HG03066 (cell line): Measurements from ENCODE around the gene KLF13.

Source experiments
- ATAC-seq: cut with Tn5 transposase; IDR thresholded peaks from one replicate; pipeline ENCODE4 v1.9.1; 2021; ENCODE audit warnings: low read depth; ENCODE audit not compliant: unreplicated experiment

KLF13 gene

DNA sequence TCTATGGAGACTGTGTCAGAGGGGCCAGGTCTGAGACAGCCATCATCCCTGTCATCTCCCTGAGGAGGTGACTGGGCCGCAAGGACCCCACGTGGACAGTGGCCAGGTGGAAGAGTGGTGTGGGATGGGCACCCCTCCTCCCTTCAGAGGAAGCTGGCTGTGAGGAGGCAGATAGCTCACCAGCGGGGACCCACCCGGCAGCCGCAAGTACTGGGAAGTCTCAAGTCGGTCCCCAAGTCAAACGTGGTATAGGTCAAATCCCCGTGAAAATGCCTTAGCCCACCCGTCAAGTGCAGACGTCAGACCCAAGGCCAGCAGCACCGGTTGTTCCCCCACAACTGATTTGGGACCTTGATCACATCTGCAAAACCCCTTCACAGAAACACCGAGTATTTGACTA lies 12.3 kb upstream of the KLF13 start:
- no peak for ATAC-seq

DNA sequence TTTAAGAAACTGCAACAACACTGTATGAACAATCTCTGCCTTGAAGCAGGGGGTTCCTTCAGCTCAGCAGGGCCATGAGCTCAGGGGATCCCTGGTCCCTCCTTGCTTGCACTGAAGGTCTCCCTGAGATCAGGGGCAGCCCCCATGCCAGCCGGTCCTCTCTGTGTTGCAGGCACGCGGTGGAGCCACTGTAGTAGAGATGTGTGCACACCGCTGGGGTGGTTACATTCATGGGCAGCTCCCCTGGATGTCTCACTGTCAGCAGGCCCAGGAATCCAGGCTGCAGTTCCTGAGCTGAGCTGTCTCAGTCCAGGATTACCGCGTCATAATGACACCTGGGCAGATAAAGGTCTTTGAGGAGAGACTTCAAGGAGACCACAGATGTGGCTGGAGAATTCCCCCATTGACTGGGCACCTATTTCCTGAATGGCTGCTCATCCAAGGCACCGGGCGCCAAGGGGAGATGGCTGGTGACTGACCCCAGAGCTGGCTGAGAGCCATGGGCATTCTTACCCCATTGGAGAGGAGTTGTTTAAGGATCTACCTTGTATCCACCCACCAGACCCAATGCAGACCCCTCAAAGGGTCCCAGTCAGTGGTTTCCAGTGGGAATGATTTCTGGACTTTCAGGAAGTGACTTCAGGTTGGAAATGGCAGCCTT lies 10.4 kb upstream of the KLF13 start:
- ATAC-seq: no peak

DNA sequence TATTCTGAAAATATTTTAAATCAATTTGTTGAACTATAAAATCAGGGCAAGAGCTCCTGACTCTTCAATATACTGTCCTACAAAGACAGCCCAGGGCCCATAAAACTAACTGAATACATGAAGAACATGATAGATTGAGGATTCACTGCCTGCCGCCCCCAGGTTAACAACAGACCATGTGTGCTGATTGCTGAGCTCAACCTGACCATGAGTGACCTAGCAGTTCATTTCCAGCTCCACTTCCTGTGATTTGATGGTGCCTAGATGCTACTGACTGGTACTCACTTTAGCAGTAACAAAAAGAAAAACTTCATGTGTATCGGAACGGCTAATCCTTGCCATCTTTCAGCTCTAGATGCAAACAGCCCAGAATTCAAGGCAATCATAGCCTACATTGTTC lies 9.6 kb upstream of the KLF13 start:
- no peak for ATAC-seq

DNA sequence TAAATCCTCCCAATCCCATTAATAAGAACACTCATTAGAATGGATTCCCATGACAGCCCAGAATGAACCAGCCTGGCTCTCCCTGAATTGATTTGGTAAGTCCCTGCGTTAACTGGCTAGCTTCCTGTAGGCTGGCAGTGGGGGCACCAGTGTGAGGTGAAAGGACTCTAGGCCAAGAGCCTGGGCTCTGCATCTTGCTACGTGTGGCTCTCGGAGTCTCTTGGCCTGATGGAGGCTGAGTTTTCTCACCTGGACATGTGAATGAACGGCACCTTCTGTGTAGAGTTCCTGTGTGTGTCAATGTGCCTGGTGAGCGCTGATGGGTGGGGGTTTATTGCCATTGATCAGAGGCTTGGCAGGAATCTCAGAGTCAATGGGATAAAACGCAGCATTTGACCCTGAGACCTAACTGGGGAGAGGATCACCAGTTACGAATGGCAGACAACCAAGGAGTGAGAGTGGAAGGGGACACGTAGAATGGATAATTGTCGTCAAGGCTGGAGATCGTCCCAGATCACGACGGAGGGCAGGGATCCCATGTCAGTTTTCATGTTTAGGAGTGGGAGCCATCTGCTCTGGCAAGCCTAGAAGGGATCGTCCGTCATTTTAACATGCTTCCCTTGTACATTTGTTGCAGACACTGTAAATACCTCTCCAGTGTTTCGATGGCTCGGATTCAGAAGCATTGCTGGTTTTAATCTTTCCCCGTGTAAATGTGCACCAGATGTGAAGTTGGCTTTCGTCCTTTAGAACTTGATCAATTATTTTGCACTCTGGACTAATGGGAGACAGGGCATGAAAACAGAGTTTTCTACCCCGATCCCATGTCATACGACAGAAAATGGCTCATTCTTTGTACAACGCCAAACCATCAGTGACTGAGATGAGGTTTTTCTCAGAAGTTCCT lies 9.0 kb upstream of the KLF13 start:
- no peak for ATAC-seq

DNA sequence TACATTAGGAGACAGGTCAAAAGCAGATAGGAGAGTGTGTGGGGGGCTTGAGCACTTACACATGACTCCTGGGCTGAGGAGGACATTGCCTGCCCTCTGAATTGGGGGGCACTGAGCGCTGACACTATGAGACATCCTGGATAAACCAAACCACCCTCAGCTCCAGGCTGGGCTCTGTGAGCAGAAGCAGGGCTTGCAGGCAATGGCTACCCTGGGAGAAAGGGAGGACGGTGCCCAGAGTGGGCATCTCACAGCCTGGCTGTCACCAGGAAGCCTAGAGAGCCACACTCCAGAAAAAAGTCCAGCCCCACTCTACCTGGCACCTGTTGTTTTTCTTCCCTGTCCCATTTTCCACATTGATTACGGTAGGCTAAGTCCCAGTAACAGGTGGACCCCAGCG lies 8.2 kb upstream of the KLF13 start:
- ATAC-seq: no peak

DNA sequence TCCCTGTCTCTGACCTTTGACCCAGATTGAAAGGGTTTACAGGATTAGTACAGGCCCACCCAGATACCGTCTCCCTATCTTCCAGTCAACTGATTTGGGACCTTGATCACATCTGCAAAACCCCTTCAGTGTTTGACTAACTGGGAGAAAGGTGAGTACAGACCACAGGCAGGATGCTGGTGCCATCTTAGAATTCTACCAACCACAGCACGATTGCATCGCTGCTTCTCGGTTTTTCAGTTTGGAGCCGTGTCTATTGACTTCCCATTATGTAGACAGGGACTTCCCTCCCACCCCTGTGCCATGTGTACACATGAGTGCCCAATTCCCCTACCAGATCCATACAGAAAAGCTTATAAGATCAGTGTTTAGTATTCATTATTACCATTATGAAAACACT lies 6.6 kb upstream of the KLF13 start:
- no peak for ATAC-seq

DNA sequence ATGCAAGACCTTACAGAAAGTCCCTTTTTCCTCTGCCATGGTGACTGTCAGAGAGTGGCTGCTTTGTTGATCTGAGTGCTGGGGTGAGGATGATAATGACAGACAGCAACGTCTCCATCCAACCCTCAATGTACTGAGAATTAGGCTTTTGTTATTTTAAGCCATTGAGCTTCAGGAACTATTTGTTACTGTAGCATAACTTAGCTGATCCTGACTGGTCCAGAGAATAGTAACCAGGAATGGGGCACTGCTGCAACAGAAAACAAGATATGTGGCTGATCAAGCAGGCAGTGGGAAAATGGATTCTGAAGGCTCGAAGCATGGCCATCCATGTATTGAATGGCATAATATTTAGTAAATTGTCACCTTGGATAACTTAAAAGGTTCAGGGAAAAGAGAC lies 5.2 kb upstream of the KLF13 start:
- no peak for ATAC-seq

DNA sequence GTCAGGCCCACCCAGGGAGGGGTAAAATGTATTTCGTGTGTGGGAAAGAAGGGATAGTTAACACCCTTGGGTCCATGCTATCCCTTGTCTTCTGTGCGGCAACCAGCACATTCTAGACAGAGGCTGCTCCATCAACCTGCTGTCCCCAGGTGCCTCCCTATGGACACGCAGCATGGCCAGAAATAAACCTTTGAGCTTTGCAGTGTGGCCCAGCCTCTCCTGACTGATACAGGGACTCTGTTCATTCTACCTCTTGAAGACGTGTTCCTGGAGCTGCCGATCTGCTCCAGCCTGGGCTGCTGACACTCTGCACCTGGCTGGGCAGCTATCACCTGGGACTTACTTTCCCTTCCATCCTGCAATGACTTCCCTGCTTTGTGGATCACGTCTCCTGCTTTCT lies 4.1 kb upstream of the KLF13 start:
- ATAC-seq: no peak

DNA sequence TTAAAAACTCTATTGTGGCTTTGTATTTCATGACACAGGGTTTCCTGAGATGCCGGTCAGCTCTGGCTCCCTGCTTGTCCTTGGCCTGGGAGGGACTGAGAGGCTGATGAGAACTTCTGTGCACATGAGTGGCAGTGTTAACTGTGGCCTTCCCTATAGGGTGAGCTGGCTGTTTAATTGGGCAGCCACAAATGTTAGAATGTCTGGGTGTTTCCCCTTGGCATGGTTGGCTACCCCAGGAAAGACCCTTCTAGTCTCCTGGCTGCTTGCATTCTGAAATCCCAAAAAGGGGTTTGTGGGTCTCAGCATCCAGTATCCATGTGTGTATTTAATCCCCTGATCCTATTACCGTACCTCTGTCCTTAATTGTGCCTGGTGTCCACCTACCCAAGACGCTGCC lies 3.0 kb upstream of the KLF13 start:
- no peak for ATAC-seq

DNA sequence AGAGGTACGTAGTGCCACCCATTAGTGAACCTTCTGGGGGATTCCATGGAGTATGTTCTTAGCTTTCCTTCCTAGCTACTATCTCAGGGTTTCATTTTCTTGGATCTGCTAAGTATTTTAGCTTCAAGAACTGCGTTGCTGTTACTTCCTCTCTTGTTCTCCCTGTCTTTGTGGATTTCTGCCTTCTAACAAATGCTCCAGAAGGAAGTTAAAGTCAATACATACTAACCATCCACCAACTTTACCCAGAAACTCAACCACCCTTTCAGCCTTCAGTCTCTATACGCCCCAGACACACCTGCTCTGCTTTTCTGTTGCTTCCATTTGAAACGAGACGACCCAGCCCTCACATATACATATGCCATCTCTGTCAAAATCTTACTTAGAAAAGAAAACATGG lies 2.4 kb upstream of the KLF13 start:
- no peak for ATAC-seq

DNA sequence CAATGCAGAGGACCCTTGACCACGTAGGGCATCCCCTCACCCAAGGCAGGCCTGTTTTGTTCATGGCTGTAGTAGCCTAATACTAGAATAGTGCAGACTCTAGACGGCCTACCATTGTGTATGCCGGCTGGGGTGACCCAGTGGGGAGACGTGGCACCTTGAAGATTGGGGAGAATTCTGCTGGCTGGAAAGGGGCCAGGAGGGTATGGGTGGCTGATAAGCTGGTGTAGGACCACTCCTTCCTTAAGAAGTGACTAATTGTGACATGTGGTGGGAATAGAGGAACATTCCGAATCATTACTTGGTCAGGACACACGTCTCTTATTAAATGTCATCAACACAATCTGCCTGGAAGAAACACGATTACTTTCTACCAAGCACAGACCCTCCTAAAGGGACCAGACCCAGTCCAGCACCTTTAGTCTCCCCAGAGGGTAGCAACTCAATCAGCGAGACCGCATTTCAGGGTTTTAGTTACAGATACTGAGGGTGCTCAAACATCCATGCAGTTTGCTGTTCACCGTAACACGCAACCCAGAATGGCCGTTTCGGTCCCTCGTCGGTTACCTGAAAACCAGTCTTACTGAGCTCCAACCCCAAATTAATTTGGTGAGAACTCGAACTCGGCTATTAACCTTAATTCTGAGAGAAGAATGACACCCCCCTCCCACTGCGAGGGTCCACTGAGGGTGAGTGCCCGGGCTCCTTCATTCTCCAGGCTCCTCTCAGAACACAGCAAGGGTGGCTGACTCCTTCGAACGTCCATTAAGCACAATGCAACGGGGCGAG lies 1.6 kb upstream of the KLF13 start:
- no peak for ATAC-seq

DNA sequence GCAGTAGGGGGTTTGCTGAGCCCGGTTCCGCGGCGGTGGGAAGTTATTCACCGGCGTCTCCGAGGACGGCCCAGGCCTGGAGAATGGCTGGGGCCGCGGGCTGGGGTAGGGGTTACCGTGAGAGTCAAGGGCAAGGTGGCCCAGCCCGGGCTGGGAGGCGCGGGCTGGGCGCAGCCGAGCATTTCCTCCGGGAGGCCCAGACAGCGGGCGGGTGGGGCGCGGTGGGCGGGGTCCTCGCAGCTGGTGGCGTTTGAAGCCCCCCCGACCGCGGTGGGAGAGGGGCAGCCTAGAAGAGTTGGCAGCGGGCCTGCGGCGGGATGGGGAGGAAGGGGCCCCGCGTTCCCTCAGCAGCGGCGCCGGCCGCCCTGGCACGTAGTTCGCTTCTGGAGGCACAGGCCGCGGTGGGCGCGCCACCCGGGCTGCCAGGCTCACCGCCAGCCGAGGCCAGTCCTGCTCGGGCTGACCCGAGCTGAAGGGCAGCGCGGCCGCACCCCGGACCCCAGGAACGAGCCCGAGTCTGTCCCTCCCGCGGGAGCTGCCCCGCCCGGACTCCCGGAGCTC lies 960 bp upstream of the KLF13 start:
- ATAC-seq: no peak

DNA sequence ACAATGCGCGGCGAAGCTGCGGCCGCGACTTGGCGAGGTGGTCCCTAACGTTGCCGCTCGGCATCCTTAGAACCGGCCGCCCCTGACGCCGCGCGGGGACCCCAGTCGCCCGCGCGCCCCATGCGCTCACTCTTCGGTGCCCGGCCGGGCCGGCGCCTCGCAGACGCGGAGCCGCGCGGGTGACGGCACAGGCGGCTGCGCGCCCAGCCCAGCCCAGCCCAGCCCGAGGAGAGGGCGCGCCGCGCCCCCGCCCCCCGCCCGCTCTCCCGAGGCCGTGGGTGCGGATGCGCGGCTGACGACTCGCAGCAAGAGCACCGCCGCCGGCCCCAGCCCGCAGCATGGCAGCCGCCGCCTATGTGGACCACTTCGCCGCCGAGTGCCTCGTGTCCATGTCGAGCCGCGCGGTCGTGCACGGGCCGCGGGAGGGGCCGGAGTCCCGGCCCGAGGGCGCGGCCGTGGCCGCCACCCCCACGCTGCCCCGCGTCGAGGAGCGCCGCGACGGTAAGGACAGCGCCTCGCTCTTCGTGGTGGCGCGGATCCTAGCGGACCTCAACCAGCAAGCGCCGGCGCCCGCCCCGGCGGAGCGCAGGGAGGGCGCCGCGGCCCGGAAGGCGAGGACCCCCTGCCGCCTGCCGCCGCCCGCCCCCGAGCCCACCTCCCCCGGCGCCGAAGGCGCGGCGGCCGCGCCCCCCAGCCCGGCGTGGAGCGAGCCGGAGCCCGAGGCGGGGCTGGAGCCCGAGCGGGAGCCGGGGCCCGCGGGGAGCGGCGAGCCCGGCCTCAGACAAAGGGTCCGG lies 437 bp downstream of the KLF13 start:
- ATAC-seq: peak; percentile 10

DNA sequence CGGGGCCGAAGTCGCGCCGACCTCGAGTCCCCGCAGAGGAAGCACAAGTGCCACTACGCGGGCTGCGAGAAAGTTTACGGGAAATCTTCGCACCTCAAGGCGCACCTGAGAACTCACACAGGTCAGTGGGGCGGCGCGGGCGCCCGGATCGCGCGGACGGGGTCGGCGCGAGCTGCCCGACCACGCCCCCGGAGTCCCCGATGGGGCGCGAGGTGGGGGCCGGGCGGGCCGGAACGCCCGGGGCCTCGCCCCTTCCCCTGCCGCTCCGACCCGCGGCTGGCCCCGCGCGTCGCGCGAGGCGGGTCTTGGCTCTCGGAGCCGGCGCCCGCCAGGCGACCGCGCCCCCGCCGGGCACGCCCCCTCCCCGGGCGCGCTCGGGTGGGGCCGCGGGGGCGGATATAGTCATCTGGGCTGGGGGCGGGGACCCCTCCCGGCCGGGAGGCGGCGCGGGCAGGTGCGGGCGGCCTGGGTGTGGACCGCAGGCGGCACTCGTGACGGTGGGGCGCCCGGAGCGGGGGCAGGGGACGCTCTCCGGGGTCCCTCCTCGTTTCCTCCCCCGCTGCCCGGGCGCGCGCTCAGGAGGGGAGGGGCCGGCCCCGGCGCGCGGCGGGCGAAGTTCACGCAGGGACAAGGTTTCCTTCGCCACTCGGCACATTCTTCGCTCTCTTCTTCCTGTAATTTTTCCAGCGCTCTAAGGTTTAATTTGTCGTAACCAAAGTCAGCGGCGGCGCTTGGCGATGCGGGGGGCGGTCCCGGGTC lies 1.2 kb downstream of the KLF13 start:
- no peak for ATAC-seq

DNA sequence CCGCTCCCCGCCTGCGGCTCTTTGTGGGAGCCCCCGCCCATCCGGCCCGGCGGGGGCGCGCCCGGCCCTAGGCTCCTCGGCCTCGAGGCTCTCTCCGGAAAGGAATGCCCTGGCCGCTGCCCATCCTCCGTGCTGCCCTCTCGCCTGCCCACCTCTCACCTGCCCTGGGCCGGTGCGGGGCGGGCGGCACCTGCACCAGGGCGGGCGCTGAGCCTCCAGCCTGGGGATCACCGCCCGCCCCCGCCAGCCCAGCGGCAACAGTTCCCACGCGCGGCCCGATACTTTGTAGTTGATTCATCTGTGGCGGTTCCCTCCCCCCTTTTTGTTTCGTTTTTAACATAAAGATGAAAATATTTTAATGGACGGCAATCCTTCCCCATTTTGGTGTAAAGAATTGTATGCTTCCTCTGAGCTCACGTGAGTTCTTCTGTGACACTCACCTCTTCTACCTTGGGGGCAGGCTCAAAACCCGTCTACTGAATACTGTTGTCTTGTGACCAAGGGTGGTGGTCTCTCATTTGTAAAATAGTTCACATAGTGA lies 1.9 kb downstream of the KLF13 start:
- no peak for ATAC-seq

DNA sequence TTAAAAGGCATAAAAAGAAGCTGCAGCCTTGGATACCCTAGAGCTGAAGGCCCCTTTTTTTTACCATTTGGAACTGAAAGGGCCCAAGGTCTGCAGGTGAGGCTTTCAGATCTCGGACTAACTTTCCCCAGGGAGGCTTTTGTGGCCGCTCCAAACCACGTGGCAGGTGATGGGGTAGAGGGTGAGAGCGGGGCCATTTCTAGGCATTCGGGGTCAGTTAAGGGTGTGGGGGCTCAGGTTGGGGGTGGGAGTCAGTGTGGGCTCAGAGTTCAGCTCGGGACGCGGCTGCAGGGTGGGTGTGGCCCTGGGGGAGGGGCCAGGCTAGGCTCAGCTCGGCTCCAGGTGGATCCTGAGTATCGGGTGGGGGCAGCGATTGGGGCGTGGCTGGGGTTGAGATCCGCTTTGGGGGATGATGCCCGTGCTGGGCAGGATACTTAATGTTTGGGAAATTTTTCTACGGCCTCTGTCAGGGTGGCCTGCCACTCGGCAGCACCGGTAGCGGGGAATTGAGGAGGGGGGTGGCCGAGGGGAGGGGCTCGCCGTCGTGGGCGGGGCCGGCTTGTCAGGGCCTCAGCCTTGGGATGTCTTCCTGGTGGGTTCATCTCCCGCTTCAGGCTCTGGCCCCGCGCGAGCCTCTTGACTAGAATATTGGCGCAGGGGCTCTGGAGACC lies 2.5 kb downstream of the KLF13 start:
- no peak for ATAC-seq

DNA sequence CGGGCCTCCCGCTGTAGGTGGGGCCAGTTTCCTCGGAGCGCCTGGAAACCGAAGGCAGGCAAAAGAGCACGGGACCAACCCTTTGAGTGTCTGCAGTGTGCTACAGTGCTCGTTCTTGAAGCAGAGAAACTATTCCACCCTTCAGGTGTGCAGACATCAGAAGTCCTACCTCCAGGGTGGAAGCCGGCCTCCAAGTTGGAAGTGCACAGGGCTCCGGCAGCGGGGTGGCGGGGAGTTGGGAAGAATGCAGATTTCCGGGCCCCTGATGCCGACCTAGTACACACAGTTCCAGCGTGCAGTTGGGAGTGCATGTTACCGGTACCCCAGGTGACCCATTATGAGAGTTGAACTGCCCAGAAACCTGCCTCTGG lies 3.0 kb downstream of the KLF13 start:
- no peak for ATAC-seq

DNA sequence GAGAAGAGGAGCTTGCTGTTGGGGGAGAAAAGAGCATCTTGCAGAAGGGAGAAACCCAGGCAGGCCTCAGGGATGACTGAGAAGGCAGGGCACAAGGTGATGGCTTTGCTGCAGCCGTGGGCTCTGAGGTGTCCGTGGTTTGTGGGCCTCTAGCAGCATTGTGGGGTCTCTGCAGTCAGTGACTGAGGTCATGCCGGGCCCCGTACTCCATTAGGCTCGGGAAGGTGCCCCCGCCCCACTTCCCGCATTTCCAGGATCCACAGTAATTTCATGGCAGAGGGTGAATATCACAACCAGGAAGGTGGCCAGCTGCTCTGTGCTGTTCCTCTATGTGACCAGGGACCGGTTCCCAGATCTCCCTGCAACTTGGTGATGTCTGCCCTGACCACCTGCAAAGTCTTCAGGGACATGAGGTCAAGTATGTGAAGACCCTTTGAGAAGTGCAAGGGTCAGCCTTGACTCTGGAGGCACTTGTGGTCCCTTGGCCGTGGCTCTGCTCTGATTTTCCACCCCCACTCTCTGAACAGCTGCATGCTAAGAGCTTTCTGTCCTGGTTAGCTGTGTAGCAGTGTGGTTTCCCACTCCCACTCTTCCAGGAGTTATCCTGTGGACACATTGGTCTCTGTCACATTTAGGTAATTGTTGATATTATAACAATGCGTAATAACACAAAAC lies 3.6 kb downstream of the KLF13 start:
- no peak for ATAC-seq
